ENCODE measurements around the gene AUTS2.

AUTS2 gene

GRCh38 chr7:70132852-70133690 is 534.8 kb downstream of the AUTS2 start:
- no peak for DNase-seq (ENCODE audit: low read depth in 2 of 2)

DNA sequence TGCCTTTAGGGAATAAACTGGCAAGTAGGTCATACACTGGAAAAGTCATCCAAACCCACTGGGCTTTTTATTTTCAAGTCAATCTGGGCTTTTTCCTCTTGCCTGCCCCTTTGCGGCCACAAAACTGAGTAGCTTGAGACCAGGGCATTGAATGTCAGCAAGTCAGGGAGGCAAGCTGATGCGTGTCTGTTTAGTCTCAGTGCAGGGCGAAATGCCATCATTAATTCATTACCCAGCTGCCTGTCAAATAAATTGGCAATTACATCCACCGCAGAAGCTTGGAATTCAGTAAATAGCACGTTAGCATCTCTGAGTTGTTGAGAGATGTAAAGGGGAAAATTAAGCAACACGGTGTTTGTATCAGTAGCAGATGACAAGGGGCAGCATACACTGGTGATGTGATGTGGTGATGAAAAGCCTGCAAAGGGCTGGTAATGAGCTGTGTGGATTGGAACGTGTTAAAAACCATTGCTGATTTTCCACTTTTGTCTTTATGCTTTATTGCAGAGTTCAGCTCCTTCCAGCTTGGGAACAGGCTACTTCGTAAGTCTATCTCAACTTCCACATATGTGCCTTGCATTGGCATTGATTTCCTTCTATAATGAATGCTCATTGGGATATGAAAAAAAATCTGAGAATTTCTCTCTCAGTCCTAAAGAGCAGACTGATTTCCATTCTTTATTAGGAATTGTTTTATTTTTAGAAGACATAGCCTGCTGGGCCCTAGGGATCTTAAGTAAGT is 535.9 kb downstream of the AUTS2 start:
- DNase-seq (ENCODE audit: low read depth in 2 of 2), result no peak

DNA sequence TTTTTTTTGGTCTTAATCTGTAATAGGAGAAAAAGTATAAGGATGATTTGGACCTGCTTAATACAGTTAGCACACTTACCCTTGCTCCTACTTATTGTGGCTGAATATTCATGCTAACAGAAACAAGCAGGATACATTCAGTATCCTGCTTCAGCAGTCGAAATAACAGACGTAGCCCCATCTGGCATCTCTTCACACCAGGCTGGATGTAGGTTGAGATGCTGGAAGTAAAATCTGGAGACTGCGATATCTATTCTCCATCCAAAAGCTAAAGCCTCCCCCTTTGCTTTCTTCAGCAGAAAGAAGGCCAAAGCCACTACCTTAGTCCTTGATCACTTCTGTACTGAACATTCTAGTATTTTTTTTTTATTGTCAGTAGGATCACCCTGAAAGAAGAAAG is 537.4 kb downstream of the AUTS2 start:
- DNase-seq (ENCODE audit: low read depth in 2 of 2), result no peak

DNA sequence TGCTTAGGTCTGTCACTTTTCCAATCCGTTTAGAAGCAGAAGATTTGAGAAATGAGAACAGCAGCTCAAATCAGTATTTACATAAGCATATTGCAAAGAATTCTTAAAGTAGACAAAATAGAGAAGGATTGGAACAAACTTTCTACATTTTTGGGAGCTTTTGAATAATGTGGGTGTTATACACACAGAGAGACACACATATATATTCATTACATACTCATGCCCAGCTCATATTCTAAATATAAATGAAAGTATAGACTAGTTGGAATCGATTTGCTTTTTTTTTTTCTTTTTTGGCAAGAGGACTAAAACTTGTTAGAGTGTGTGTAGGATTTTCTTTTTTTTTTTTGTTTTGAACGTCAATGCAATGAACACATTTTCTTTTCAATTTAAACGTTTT is 538.9 kb downstream of the AUTS2 start:
- no peak for DNase-seq (ENCODE audit: low read depth in 2 of 2)

GRCh38 chr7:70142247-70142932 is 544.1 kb downstream of the AUTS2 start:
- DNase-seq (ENCODE audit: low read depth in 2 of 2), result no peak

DNA sequence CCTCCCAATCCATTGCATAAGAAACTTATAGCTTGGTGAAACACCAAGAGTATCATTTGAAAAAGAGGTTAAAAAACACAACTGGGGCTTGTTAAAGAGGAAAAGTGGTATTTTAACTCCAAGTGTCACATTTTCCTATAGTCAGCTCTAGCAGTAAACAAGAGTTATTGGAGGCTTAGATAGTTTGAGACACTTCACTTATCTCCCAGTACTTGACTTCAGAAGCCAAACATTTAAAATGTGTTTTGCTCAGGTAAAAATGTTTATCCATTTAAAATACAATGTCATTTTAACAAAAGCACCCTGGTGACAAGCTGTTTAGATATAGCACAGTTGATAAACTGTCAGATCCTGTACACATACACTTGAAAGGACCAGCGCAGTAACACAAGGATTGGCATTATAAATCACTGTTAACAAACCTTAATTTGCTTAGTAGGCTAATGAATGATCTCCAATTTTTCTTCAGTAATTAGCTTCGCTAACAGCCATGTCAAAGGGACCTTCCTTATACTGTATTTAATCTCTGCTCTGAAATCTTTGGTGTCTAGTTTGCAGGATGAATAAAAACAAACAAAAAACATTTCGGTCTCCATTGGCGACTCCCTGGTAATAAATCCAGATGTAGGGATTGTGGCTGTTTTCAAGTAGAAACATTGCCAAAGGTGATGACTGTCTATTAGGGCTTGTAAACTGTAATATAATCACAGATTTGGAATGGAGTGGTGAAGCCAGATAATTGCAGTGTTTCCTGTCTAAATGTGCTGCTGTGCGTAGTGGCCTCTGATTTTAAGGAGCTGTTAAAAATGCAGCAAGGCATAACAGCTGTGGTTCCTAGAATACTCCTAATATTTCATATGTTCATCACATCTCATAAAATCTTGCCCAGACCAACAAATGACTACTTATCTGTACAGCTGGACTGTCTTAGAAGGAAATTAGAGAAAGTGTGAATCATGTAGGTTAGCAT is 545.1 kb downstream of the AUTS2 start:
- DNase-seq (ENCODE audit: low read depth in 2 of 2), result no peak

DNA sequence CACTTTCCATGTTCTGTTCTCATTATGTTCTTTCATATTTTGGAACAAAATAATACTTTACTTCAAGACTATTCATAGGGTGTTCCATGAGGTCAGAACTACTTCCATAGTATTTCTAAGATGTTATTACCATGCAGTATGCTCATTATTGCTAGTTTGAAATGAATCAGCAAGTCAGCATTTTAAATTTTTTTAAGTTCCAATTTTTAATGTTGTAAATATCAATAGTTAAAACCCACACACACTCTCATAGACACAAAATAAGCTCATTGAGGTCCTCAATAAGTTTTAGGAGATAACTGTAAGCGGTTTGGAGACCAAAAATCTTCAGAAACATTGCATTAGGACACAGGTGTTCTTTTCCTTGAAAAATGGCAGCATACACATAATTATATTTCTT is 550.7 kb downstream of the AUTS2 start:
- no peak for DNase-seq (ENCODE audit: low read depth in 2 of 2)

- no peak for DNase-seq (ENCODE audit: low read depth in 2 of 2)
These were observed 554.0 kb downstream of the AUTS2 start for GRCh38 chr7:70152313-70152712.

DNA sequence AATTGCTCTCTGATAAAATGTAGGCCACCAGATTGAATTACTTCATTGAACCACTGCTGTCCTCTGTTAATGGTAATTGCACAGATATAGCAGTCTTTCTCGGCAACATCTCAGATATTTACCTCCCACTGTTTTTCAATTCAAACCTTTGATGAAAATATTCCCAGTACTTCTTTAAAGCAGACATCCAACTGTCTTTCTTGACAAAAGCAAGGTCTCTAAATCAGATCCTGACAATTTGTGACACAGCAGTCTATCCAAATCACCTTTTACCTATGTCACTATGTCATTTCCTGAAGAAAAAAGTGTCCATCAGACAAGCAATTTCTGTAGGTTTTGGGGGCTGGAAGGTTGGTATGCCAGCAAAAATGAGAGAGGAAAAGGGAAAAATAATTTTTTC is 555.7 kb downstream of the AUTS2 start:
- DNase-seq (ENCODE audit: low read depth in 2 of 2), result no peak

DNA sequence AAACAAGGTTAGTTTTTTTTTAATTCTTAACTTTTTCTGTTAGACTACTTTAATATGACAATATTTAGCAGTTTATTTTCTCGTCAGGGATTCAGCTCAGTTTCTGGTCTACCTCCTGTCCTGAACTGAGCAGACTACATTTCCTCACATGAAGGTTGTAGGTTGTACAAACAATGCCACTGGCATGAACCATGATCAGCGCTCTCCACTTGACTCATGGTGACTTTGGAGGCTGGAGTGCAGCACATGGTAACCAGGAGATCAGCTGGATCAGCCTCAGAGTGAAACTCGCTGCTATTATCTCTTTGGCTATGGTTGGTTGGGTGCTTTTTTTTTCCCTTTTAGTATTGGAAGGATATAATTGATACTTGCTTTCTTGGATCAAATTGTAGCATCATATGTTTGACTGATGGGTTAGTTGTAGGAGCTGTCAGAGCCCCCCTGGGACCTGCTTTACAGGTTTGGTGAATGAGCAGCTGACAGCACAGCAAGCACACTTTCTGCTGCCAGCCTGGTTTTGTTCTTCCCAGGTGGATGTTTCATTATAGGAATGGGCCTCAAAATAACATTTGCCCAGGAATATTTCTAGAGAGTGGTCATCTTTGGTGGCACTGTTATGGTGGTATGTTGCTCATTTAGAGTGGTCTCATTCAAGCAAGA is 556.4 kb downstream of the AUTS2 start:
- DNase-seq (ENCODE audit: low read depth in 2 of 2), result no peak

- no peak for DNase-seq (ENCODE audit: low read depth in 2 of 2)
These were observed 557.8 kb downstream of the AUTS2 start for GRCh38 chr7:70156057-70156456.

GRCh38 chr7:70159121-70159520 is 560.8 kb downstream of the AUTS2 start:
- no peak for DNase-seq (ENCODE audit: low read depth in 2 of 2)

DNA sequence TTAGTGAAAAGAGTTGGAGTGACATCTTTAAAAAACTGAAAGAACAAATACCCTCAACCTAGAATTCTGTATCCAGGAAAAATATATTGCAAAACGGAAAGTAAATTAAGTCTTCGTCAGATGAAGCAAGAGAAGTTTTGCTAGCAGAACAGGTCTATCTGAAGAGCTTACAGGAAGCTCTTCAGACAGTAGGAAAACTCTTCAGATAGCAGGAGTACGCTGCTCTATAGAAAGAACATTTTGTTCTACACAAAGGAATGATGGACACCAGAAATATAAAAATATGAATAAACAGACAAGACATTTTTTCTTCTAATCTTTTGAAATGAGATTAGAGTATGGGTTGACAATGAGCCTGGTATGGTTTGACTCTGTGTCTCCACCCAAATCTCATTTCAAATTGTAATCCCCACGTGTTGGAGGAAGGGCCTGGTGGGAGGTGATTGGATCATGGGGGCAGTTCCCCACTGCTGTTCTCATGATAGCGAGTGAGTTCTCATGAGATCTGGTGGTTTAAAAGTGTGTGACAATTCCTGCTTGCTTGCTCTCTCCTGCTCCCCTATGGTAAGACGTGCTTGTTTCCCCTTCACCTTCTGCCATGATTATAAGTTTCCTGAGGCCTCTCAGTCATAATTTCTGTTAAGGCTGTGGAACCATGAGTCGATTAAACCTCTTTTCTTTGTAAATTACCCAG is 567.3 kb downstream of the AUTS2 start:
- no peak for DNase-seq (ENCODE audit: low read depth in 2 of 2)

GRCh38 chr7:70171369-70171920 is 573.2 kb downstream of the AUTS2 start:
- no peak for DNase-seq (ENCODE audit: low read depth in 2 of 2)

GRCh38 chr7:70177166-70177565 is 578.9 kb downstream of the AUTS2 start:
- DNase-seq (ENCODE audit: low read depth in 2 of 2), result no peak

DNA sequence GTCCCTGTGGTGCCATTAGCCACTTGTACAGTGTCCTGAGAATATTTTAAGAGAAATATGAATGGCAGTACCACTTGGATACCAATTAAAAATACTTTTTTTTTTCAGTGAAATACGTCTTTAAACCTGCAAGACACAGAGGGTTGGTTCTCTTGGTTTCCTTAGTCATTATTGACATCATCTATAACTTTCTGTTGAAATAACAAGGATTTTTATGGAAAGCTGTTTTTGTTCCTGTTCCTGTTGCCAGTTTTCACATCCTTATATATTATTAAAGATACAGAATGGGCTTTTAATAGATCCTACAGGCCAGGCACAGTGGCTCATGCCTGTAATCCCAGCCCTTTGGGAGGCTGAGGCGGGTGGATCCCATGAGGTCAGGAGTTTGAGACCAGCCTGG is 579.9 kb downstream of the AUTS2 start:
- DNase-seq (ENCODE audit: low read depth in 2 of 2), result no peak

DNA sequence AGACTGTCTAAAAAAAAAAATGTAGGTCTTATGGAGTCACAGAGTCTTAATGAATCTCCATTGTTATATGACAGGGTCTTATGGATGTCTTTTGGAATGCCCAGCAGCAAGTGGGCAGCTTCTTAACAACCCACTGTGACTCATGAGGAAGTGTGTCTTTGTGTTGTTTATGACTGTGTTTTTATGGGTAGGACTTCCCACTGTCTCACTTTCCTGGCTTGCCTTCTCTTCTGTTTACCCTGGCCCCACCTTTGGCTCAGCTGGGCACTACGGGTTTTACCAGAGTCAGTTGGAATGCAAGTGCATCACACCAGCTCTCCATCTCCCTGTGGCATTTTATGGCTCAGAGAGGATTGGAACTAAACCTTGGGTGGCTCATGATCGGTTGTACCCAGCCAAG is 580.5 kb downstream of the AUTS2 start:
- DNase-seq (ENCODE audit: low read depth in 2 of 2), result no peak

DNA sequence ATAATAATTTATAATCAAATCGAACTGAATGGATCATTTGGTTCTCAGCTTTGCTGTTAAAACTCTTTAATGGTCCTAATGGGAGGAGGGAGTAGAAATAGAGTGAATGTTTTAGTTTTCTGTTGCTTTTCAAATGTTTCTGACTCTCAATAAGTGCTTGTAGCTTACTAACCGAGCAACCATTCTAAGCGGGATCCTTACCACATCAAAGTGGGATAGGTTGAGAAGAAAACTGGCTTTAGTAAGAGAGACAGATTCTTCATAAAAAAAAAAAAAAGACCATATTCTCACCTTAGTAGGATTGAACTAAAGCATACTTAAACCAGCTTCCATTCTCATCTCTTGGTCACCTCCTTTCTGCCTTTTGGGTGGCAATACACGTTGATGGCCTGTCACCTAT is 584.2 kb downstream of the AUTS2 start:
- DNase-seq (ENCODE audit: low read depth in 2 of 2), result no peak

GRCh38 chr7:70183278-70183677 is 585.0 kb downstream of the AUTS2 start:
- no peak for DNase-seq (ENCODE audit: low read depth in 2 of 2)
